SKM-1 (cell line): Measurements from ENCODE around the gene CHRNB1.

Experiments used
- DNase-seq: peaks from one replicate; lab custom pipeline; 2025; ENCODE audit not compliant: unreplicated experiment; lab: John Stamatoyannopoulos, UW

CHRNB1 gene

DNA sequence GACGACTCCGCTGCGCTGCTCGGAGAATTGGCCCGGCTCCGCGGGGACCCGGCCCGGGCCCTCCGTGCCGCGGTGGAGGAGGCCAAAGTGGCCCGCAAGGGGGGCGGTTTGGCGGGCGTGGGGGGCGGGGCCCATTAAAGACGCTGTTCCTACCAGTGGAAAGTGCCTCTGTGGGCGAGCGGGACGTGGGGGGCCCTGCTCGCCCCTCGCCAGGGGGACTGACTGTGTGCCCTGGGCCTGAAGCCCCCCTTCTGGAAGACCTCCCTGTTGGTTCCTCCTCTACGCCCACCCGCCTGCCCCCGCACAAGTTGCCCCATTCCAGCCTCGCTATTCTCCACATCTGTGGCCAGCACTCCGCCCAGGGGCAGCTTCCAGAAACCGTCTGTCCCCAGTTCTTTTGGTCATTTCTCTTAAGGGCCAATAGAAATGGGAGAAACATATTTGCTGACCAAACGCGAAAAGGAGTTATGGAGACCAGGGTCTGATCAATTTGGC is 7.4 kb upstream of the CHRNB1 start:
- no peak for DNase-seq

DNA sequence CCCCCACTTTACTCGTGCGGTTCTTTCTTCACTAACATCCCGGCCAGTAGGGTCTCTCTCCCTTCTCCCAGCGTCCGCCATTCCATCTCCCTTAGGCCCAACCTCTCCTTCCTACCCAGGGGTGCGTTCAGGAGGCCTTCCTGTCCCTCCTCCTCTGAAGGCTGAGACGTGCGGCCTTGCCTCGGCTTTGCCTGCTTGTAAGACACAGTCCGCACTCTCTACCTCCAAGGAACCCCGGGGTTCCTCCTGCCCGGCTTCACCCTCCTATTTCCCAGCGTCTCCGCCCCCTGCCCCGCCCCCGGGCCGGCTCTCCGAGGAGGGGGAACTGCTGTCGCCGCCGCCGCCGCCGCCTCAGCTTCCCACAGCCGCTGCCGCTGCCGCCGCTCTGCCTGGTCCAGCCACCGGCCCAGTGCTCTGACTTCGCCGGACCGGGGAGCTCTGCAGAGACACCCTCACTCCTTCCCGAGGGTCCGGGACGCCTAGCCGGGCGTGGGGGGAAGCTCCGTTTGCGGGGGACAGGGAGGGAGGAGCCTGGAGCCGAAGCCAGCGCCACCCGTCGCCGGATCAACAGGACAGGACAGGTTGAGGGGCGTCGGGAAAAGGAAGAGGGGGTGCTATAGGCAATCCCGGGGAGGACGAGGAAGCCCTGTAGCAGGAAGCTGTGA is 6.8 kb upstream of the CHRNB1 start:
- DNase-seq, result no peak

DNA sequence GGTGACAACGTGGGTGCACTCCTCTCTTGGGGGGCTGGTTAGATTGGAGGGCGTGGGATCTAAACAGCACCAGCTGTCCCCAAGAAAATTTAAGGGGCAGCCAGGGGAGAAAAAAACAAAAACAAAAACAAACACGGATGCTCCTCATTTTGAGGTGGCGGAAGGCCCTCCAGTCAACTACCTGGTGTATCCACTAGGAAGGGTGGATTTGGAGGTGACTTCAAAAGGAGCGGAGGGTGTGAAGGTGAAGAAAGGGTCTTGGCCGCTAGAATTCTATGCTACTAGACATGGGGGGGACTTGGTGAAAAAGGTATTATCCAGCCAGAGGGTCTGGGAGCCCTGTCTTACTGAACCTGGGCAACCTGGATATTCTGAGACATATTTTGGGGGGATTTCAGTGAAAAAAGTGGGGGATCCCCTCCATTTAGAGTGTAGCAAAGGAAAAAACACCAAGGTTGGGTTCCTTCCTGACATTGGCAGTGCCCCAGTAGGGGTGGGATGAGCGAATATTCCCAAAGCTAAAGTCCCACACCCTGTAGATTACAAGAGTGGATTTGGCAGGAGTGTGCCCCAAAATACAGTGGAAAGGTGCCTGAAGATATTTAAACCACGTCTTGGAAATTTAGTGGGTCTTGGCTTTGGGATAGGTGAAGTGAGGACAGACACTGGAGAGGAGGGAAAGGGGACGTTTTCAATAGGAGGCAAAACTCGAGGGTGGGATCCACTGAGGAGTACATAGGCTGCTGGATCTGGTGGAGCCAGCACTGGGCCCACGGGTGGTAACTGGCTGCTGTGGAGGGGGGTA is 6.0 kb upstream of the CHRNB1 start:
- no peak for DNase-seq

DNA sequence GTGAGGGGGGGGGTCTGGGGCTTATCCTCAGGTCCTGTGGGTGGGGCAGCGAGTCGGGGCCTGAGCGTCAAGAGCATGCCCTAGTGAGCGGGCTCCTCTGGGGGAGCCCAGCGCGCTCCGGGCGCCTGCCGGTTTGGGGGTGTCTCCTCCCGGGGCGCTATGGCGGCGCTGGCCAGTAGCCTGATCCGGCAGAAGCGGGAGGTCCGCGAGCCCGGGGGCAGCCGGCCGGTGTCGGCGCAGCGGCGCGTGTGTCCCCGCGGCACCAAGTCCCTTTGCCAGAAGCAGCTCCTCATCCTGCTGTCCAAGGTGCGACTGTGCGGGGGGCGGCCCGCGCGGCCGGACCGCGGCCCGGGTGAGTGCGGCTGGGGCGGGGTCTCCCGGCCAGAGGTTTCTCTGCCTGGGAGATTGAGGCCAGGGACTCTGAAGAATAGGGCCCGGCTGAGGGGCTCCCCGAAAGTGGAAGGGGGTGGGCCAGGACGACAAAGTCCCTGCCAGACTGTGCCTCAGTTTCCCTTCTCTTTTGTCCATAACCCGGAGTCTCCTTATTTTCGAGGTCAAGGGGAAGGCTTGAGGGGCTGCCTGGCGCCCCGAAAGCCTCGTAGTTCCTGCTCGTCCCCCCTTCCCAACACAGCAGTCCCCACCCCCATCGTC is 5.3 kb upstream of the CHRNB1 start, which contains the start of gene FGF11:
Gene FGF11, plus strand, starts transcription at position 51 of the 651 bp plus-strand sequence. Its CDS starts 109 bp downstream, at position 160.
- no peak for DNase-seq

DNA sequence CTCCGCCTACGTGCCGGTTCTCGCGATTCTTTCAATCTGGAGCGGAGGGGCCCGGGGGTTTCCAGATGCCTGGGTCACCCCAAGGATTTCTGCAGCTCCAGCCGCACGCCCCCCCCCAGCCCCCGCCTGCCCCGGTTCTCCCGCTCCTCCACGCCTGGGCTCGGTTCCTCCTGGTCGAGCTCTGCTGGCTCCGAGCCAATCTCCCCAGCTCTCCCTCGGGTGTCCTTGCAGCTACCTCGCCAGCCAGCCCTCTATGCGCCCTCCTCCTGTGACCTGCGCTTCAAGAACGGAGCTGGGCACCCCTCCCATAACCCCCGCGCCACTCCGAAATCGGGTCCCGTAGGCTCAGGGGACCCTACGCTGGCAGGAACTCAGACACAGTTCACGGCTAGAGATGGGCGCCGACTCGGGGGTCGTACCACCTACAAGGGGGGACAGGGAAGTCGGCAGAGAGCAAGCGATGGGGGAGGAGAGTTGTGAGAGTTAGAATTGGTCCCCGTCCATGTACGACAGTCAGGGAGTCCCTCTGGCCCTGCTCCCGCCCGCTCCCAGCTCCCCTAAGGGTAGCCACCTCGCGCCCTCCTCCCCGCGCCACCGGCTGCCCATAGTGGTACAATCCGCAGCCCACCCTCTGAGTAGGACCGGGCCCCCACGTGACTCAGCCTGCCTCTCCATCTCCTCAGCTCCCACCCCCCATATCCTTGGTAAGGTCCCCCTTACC is 4.6 kb upstream of the CHRNB1 start:
- DNase-seq, result no peak

DNA sequence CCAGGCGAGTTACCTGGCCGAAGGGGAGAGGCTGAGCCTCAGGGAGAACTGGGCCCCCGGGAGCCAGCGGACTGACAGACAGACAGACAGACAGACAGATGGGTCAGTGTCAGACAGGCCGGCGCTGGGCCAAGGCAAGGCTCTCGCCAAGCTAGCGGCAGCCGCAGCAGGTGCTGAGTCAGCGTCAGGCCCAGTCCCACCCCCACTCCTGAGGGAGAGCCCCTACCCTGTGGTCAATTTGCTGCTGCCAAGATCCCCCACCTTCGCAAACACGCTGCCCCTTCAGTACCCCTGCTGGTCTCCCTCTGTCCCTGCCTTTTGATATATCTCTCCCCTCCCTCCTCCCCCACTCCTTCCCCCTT is 4.0 kb upstream of the CHRNB1 start:
- no peak for DNase-seq

DNA sequence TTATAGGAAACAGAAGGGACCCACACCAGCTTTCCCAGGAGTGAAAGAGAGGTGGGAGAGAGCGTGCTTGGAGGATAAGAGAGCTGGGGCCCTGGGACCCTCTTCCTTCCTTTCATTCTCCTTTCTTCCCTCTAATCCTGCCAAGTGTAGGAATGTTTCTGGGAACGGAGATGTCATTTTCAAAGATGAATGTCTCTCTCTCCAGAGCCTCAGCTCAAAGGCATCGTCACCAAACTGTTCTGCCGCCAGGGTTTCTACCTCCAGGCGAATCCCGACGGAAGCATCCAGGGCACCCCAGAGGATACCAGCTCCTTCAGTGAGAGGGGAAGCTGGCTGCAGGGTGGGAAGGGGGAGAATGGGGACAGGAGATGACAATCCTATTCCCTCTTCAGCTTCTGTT is 3.6 kb upstream of the CHRNB1 start:
- DNase-seq, result no peak

DNA sequence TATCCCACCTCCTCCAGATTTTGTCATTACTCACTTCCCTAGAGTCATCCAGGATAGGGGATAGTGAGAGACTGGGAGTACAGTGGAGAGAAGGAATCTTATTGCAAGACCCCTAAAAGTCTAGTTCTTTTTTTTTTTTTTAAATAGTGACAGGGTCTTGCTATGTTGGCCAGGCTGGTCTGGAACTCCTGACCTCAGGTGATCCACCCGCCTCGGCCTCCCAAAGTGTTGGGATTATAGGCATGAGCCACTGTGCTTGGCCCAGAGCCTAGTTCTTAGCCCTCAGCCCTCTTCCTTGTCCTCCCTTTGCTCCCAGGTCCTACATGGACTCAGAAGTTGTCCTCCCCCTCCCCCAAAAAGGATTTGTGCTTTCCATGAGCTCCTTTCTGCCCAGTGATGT is 2.7 kb upstream of the CHRNB1 start:
- no peak for DNase-seq

DNA sequence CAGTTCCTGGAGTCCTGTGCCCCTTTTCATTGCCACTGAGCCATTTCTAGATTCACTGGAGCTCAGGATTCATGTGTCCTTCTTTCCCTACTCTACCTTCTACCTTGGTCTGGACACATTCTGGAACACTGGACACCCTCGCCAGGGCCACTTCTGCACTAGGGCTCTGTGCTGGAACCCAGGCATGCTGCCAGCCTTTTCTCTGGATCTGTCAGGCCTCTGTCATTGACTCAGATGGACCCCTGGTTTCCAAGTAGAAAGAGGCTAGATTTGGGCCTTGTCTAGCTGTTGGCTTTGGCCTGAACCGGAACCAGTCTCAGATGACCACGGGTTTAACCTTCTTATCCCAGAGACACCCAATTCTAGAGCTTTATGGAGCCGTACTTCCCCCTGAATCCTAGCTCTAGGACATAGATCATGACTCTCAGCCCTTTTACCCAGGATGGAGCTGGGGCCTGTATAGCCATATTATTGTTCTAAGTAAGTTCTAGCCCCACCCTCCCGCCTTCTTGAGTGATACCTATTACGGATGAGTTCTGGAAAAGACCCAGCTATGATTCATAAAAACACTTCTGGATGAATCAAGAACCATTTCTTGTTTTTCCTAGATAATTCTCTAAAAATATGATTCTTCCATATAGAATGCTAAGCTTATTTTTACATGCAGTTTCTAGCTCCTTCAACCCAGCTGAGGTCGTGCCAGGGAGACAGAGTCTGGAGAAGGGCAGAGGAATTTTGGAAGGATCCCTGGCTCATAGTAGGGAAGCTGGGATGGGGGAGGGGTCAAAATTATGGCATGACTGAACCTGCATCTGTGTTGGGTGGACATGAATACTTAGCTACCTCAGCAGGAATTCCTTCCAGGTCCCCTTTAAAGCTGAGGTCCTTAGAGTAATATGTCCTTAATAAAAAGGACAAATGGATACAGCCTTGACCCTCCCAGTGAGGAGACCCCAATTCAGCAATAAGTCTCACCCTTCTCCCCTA is 1.1 kb upstream of the CHRNB1 start:
- no peak for DNase-seq

DNA sequence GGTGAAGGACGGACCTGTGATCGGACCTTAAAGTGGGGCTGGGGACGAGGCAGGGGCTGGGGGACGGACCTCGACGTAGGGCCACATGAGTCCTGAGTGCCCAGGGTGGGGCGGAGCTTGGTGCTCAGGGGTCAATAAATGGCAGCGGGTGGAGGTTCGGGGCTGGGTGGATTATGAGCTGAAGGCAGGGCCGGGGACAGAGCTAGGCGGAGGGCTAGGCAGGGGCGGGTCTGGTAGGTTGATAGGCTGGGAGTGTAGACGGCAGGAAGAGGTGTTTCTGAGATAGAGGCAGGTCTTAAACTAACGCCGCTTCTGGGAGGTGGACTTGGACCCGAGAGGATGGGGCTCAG is 733 bp downstream of the CHRNB1 start:
- DNase-seq, result no peak

DNA sequence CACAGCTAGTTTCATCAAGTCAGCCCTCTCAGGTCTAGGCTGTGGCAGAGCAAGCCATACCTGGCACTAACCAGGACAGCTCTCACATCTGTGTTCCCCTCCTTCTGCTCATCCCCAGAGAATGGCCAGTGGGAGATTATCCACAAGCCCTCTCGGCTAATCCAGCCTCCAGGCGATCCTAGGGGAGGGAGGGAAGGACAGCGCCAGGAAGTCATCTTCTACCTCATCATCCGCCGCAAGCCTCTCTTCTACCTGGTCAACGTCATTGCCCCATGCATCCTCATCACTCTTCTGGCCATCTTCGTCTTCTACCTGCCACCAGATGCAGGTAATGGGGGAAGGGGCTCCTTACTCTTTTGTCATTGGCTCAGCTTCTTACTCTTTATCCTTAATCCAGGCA is 3.6 kb downstream of the CHRNB1 start:
- no peak for DNase-seq

DNA sequence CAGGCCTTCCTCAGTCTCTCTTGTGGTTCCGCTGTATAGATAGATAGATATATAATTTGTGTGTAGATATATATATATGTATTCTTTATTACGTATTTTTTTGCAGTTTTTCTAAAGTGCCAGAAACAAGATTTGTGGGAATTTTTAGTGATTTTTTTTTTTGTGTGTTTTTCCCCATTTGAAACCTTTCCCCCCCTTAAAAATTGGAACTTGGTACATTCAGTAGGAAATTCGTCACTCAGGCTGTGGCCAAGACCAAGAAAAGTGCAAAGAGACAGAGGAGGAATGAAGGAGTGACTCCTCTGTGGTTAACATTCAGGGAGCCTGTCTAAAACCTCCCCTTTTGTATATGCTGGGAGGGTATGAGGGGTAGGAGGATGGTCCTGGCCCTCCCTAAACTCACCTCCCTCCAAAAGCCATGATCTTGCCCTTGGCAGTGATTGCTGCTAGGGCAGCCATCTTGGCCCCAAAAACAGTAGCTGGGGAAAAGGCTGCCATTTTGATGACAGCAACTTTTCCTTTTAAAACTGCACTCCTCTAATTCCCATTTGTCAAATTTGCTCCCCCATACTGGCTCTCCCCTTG is 15.2 kb downstream of the CHRNB1 start:
- no peak for DNase-seq

DNA sequence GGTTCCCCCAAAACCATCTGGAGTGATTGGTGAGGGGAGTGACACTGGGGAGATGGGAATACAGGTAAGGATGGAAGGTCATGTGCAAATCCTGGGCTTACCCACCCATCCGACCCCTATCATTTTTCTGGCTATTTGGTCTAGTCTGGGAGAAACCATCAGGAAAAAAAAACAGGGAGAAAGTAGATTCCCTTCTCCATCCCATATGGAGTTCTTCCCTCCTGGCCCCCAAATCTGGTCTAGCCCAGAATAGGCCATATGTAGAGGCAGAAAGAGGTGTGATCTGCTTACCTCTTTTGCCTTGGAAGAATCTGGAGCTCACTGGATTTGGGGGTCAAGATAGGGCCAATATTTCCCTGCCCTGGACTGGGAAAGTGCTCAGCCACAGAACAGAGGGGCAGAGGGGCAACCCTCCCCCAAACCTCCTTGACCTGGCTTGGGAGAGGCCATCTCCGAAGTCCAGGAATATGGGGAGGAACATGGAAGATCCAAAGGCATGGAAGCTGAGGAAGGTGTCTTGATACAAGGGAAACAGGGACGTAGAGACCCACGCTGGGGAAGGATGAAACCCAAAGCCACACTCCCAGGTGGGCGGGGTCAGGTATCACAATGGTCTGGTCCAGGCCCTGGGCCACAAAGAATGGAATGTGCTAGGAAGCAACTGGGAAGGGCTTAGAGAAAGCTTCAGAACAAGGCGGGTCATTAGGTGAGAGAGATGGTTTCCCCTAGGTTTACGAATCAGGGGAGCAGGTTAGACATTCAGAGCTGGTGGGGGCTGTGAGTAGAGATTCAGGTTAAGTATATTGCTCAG is 16.2 kb downstream of the CHRNB1 start:
- DNase-seq, result no peak

DNA sequence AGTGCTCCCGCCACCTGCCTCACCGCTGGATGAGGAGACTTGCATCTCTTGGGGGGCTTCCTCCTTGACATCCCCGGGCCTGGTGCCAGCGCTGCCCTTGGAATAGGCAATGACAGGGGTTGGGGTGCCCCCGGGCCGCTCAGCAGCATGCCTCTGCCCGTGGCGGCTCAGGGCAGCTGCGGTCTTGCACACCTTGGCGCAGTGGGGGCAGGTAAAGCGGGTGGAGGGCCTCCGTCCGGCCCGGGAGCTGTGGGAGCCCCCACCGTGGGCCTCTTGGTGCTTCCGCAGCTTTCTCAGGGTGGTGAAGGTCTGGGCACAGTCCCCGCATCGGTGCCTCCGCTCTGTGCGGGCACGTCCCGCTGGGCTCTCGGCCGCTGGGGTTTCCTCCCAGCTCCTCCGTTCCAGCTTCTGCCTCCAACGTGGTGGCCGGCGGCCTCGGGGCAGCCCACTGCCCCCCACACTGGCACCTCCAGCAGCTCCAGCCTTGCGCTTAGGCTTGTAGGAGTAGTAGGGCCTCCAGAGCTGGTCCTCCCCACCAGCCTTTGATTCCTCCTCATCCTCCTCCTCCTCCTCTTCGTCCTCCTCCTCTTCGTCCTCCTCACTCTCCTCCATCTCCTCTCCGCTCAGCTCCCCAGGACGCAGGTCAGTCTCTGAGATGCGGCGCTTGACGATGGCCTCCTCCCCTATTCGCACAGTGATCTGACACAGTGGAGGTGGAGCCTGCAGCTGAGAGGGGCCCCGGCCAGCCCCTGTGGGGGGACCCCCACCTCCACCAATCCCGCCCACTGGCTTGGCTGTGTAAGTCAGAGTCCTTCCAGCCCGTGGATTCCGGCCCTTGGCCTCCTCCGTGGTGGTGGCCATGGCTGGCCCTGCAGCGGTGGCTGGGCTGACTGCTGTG is 17.9 kb downstream of the CHRNB1 start:
- DNase-seq, result no peak

DNA sequence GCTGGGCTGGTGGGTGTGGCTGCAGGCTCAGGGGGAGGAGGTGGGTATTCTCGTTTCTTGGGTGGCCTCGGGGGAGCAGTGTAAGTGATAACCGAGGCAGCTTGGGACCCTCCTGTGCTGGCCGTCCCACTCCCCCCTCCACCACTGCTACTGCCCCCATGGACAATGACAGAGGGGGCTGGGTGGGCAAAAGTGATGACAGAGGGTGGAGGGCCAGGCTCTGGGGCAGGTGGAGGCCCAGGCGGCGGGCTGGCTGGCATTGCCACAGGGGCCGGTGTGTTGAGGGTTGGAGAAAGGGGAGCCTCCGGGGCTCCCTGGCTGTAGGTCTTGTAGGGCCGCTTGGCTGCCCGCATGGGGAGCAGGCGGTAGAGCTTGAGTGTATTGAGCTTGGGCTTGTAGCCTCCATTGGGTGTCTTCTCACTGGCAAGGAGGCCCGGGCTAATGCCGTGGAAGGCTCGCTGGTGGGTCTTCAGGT is 18.5 kb downstream of the CHRNB1 start:
- no peak for DNase-seq

DNA sequence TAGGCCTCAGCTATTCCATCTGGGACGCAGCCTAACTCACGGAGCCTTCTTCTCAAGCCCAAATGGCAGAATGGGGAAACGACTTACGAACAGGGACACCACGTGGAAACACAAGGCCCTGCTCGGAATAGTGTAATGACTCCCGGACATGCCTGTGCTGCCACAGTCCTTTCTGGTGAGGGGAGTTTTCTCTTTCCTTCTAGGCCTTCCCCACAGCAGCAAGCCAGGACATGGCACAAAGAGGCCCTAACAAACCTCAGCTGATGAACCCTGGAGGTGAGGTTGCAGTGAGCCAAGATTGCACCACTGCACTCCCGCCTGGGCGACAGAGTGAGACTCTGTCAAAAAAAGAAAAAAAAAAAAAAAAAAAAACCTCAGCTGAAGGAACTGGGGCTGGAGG is 19.2 kb downstream of the CHRNB1 start:
- no peak for DNase-seq

DNA sequence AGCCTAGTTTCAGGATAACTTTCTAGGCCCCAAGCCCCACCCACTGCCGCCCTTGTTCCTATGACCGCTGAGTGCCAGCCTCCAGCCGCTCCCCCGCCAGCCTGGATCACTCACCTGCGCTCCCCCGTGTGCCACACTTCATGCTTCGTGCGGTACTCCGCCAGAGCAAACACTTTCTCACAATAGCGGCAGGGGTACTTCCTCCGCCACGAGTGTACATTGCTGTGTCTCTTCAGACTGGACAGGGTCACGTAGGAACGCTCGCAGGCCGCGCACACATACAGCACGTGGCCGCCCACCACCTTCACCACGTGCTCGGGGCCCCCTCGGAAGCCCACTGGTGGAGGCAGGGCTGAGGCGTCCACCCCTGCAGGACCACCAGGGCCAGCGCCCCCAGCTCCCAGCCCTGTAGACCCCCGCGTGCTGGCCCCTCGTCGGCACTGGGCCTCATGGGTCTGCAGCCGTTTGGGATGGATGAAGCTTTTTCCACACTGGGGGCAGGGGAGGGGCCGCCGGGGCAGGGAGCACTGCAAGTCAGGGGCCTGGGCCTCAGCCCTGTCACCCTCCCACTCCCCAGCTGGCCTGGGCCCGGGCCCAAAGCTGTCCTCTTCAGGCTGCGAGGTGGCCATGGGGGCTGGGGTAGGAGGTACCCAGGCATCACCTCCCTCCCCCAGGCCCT is 20.9 kb downstream of the CHRNB1 start:
- DNase-seq, result no peak

DNA sequence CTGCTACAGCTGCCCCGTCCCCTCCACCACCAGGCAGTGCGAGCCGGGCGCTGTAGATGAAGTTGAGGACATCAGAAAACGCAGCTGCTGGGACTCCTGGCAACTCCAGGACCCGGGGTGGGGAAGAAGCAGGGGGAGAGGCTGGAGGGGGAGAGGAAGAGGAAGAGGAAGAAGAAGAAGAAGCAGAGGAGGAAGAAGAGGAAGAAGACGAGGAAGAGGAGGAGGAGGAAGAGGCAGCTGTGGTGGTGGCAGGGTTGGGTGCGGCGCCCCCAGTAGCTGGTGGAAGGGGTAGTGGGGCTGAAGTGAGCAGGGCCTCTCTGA is 21.4 kb downstream of the CHRNB1 start:
- DNase-seq, result no peak
